Endodermal cell (in vitro differentiated cells): ENCODE results near the gene HMGB1. TPM values are rescaled to one million over a fixed set of nuclear protein-coding genes. Genes with fewer than 3 reads are reported as not detected.

Experiments used
- DNase-seq: peaks from one replicate; pipeline ENCODE4 v3.0.0-alpha.2; 2017
- H3K27ac ChIP-seq: 2 replicates; pipeline ENCODE4 v1.5.1; 2013; ENCODE audit warnings: mild to moderate bottlenecking, low read depth, low read length, moderate library complexity
- H3K27me3 ChIP-seq: 2 replicates; pipeline ENCODE4 v1.6.1; 2013; ENCODE audit warnings: mild to moderate bottlenecking, low read length, moderate library complexity; ENCODE audit not compliant: insufficient read depth, control insufficient read depth, poor library complexity, severe bottlenecking
- H3K36me3 ChIP-seq: 2 replicates; pipeline ENCODE4 v1.7.0; 2013; ENCODE audit warnings: mild to moderate bottlenecking, low read length, moderate library complexity; ENCODE audit not compliant: control insufficient read depth, insufficient read depth
- H3K4me1 ChIP-seq: one replicate; pipeline ENCODE4 v1.7.0; 2013; ENCODE audit warnings: low read length; ENCODE audit not compliant: control insufficient read depth, insufficient read depth
- H3K4me3 ChIP-seq: 2 replicates; pipeline ENCODE4 v1.5.1; 2013; ENCODE audit warnings: mild to moderate bottlenecking, low read length, moderate library complexity
- H3K9ac ChIP-seq: 2 replicates; pipeline ENCODE4 v1.6.1; 2013; ENCODE audit warnings: mild to moderate bottlenecking, low read length, moderate library complexity; ENCODE audit not compliant: poor library complexity, severe bottlenecking; ENCODE audit errors: extremely low read depth
- H3K9me3 ChIP-seq: 2 replicates; pipeline ENCODE4 v1.6.1; 2013; ENCODE audit warnings: mild to moderate bottlenecking, low read length, moderate library complexity; ENCODE audit not compliant: control insufficient read depth
- H3K27ac Mint-ChIP-seq: 2 replicates; pipeline ENCODE4 v1.8.0; 2020; ENCODE audit warnings: mixed read lengths
- H3K27me3 Mint-ChIP-seq: 2 replicates; pipeline ENCODE4 v1.8.0; 2021; ENCODE audit warnings: mild to moderate bottlenecking, mixed read lengths; ENCODE audit not compliant: insufficient read depth
- H3K36me3 Mint-ChIP-seq: 2 replicates; pipeline ENCODE4 v1.8.0; 2020; ENCODE audit warnings: low read depth, mixed read lengths
- H3K4me1 Mint-ChIP-seq: 2 replicates; pipeline ENCODE4 v1.8.0; 2020; ENCODE audit warnings: mixed read lengths
- H3K4me3 Mint-ChIP-seq: 2 replicates; pipeline ENCODE4 v1.8.0; 2020; ENCODE audit warnings: mild to moderate bottlenecking, moderate library complexity, mixed read lengths
- H3K9me3 Mint-ChIP-seq: 2 replicates; pipeline ENCODE4 v1.8.0; 2020; ENCODE audit warnings: mild to moderate bottlenecking, mixed read lengths
- WGBS, 2 experiments: methylation state at CpG; one replicate each; pipeline versions ENCODE4 v1.1.5 to v1.1.7; 2013; ENCODE audit warnings: missing lambda C conversion rate in 2 of 2, mixed read lengths in 1 of 2; ENCODE audit not compliant: insufficient coverage in 1 of 2, insufficient read length in 1 of 2; 5-methylcytosine and 5-hydroxymethylcytosine counted together
- total RNA-seq, 2 donors: library from RNA; stranded (reverse); fragmentation: NEBNext Ultra II Directional in 1 of 2; extraction: Animal tissue kit (Norgen Biotek cat#: 25700) in 1 of 2; gene quantifications; 2 replicates in 1 of 2; 3 replicates in 1 of 2; pipeline ENCODE4 v1.2.1, GENCODE V29; 2021
- TF ChIP-seq, protein P1 (sequence below): fragments of 200-600 bp; sonication (generic); conservative IDR thresholded peaks from 2 replicates; pipeline ENCODE4 v1.5.0; 2021; ENCODE audit warnings: antibody characterized with exemption, mild to moderate bottlenecking

HMGB1 gene
- total RNA-seq, 2 donors from 2014 or later: 545 to 557 TPM

GRCh38 chr13:30421093-30422053, 44.4 kb downstream of the HMGB1 start:
- peak overlapping the region; percentile 77 for H3K4me3 ChIP-seq
- WGBS, 2 experiments: 4 to 16% methylated on average over 20 to 49 of the region's 53 CpGs
- H3K9me3 ChIP-seq: no peaks in the 10 kb centered on the region
- peaks cover 14% of the 10 kb centered on the region for H3K4me1 Mint-ChIP-seq
- peak overlapping the region; percentile 53 for H3K27ac ChIP-seq
- H3K9me3 Mint-ChIP-seq: no peaks in the 10 kb centered on the region
- no peaks in the 10 kb centered on the region for H3K36me3 ChIP-seq
- DNase-seq: peak; percentile 87
- peak overlapping the region; percentile 24 for H3K9ac ChIP-seq
- H3K36me3 Mint-ChIP-seq: no peaks in the 10 kb centered on the region
- peaks cover 47% of the 10 kb centered on the region for H3K27me3 ChIP-seq
- TF ChIP-seq, protein P1, sequence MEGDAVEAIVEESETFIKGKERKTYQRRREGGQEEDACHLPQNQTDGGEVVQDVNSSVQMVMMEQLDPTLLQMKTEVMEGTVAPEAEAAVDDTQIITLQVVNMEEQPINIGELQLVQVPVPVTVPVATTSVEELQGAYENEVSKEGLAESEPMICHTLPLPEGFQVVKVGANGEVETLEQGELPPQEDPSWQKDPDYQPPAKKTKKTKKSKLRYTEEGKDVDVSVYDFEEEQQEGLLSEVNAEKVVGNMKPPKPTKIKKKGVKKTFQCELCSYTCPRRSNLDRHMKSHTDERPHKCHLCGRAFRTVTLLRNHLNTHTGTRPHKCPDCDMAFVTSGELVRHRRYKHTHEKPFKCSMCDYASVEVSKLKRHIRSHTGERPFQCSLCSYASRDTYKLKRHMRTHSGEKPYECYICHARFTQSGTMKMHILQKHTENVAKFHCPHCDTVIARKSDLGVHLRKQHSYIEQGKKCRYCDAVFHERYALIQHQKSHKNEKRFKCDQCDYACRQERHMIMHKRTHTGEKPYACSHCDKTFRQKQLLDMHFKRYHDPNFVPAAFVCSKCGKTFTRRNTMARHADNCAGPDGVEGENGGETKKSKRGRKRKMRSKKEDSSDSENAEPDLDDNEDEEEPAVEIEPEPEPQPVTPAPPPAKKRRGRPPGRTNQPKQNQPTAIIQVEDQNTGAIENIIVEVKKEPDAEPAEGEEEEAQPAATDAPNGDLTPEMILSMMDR: no peak
- peak overlapping the region; percentile 87 for H3K27ac Mint-ChIP-seq
- H3K27me3 Mint-ChIP-seq: peaks cover 39% of the 10 kb centered on the region
- no peaks in the 10 kb centered on the region for H3K4me1 ChIP-seq
- H3K4me3 Mint-ChIP-seq: peak overlapping the region; percentile 71

DNA sequence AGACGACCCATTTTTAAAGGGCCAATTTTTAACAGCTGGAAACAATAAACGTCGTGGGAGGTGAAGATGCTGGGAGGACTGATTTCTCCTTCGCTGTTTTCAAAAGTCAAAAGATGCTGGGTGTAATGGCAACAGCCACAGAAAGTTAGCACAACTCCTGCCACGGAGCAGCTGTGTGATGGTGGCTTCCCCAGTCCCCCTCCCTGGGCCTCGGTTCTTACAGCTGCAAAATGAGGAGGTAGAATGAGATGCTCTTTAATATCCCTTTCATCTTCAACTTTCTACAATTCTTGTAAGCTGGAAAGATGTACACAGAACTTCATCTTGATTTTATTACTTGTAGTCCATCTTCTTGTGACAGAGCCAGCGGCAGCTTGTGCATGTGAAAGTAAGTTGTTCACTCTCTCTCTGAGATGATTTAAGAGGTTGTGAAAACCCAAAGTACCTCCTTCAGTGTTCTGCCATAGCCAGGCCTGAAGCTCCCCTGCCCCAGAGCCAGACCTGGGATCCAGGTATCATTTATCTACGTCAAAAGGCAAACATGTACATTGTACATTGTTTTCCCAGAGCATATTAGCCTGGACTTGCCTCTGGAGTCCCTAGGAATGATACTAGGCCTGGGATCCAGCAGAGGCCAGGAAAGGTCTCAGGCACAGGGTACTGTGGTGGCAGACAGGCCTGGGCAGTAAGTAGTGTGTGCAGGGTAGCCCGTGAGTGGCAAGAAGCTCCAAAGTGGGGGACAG, 46.8 kb downstream of the HMGB1 start:
- H3K27ac ChIP-seq: no peak overlapping the region
- TF ChIP-seq, protein P1: no peak
- H3K36me3 Mint-ChIP-seq: no peaks in the 10 kb centered on the region
- H3K27ac Mint-ChIP-seq: no peak overlapping the region
- H3K27me3 ChIP-seq: peaks cover 35% of the 10 kb centered on the region
- no peaks in the 10 kb centered on the region for H3K9me3 ChIP-seq
- peaks cover 39% of the 10 kb centered on the region for H3K27me3 Mint-ChIP-seq
- no peaks in the 10 kb centered on the region for H3K9me3 Mint-ChIP-seq
- DNase-seq: no peak
- peaks cover 14% of the 10 kb centered on the region for H3K4me1 Mint-ChIP-seq
- no peak overlapping the region for H3K4me3 Mint-ChIP-seq
- H3K4me3 ChIP-seq: no peak overlapping the region
- WGBS, 2 experiments: 89 to 91% methylated on average over 6 to 9 of the region's 9 CpGs
- H3K9ac ChIP-seq: no peak overlapping the region
- H3K36me3 ChIP-seq: no peaks in the 10 kb centered on the region
- H3K4me1 ChIP-seq: no peaks in the 10 kb centered on the region

- H3K9me3 ChIP-seq: no peaks in the 10 kb centered on the region
- no peak overlapping the region for H3K27ac ChIP-seq
Measured at GRCh38 chr13:30418075-30418716, 47.5 kb downstream of the HMGB1 start.

More at GRCh38 chr13:30418075-30418716, 47.5 kb downstream of the HMGB1 start:
- Mint-ChIP-seq H3K4me1 (peaks cover 14% of the 10 kb centered on the region), H3K36me3 (no peaks in the 10 kb centered on the region), H3K27me3 (peaks cover 33% of the 10 kb centered on the region), H3K27ac (no peak overlapping the region), H3K4me3 (no peak overlapping the region), H3K9me3 (no peaks in the 10 kb centered on the region)
- no peak overlapping the region for H3K9ac ChIP-seq
- H3K27me3 ChIP-seq: peaks cover 28% of the 10 kb centered on the region
- 86 to 91% methylated on average over 4 to 6 of the region's 6 CpGs for WGBS, 2 experiments
- H3K4me1 ChIP-seq: no peaks in the 10 kb centered on the region
- H3K4me3 ChIP-seq: no peak overlapping the region
- no peak for DNase-seq
- TF ChIP-seq, protein P1: no peak
- no peaks in the 10 kb centered on the region for H3K36me3 ChIP-seq
